GM12878 (cell line): ENCODE results near the gene TNKS1BP1. TPM values are rescaled to one million over a fixed set of nuclear protein-coding genes. Genes with fewer than 3 reads are reported as not detected.

ENCODE experiments used
- ATAC-seq: fragments of 200-7000 bp; cut with Tn5 transposase; 3 replicates; pipeline ENCODE4 v1.9.1; 2020; ENCODE audit warnings: mild to moderate bottlenecking, moderate library complexity
- BruUV-seq: library from RNA; stranded (reverse); fragments of 400-500 nt; replicated peaks from 2 replicates; lab custom pipeline; 2021; lab: Mats Ljungman, UMichigan
- CTCF ChIA-PET: fragments of 300-600 bp; sonication (Branson Sonifier 250); formaldehyde crosslinking; extraction: SDS; loops from one replicate; lab custom pipeline; 2021; ENCODE audit warnings: inconsistent platforms; lab: Yijun Ruan, JAX
- POLR2A ChIA-PET: fragments of 350-600 bp; formaldehyde crosslinking; extraction: SDS; loops from one replicate; lab custom pipeline; 2021; ENCODE audit warnings: inconsistent platforms; lab: Charles Lee
- RAD21 ChIA-PET: fragments of 300-600 bp; sonication (Branson Sonifier 250); formaldehyde crosslinking; loops from one replicate; lab custom pipeline; 2023; ENCODE audit warnings: antibody characterized with exemption; ENCODE audit not compliant: unreplicated experiment; lab: Charles Lee
- SMC1A ChIA-PET: fragments of 300-600 bp; sonication (Branson Sonifier 250); formaldehyde crosslinking; loops from one replicate; lab custom pipeline; 2023; ENCODE audit not compliant: unreplicated experiment, uncharacterized antibody; lab: Charles Lee
- DNase-seq: peaks from one replicate; pipeline ENCODE4 v3.0.0-alpha.2; 2011; ENCODE audit warnings: low read depth, low spot score
- FAIRE-seq: peaks from 3 replicates; lab custom pipeline; 2011; peaks lifted over from hg19 to GRCh38; lab: Jason Lieb, UNC
- H2AFZ ChIP-seq: 2 replicates; pipeline ENCODE4 v1.6.0; 2011; ENCODE audit warnings: low read depth, low read length, control low read depth; ENCODE audit not compliant: control insufficient read depth
- H3K27ac ChIP-seq: 2 replicates; pipeline ENCODE4 v1.5.1; 2011; ENCODE audit warnings: control low read depth; ENCODE audit not compliant: control insufficient read depth, insufficient read depth
- H3K27me3 ChIP-seq, 2 experiments: replicated peaks in 1 of 2; 2 replicates each; pipeline versions ENCODE4 v1.6.0 to v1.6.1; 2011; ENCODE audit warnings: low read length in 1 of 2; ENCODE audit not compliant: control insufficient read depth in 2 of 2, insufficient read depth in 2 of 2
- H3K36me3 ChIP-seq, 2 experiments: 2 replicates each; pipeline ENCODE4 v1.5.1; 2011; ENCODE audit warnings: low read length in 1 of 2; ENCODE audit not compliant: control insufficient read depth in 2 of 2, insufficient read depth in 2 of 2
- H3K4me1 ChIP-seq: 2 replicates; pipeline ENCODE4 v1.6.1; 2011; ENCODE audit warnings: mild to moderate bottlenecking, low read length, moderate library complexity, mixed read lengths; ENCODE audit not compliant: control insufficient read depth, insufficient read depth
- H3K4me2 ChIP-seq: 2 replicates; pipeline ENCODE4 v1.6.0; 2011; ENCODE audit warnings: control low read depth; ENCODE audit not compliant: control insufficient read depth, insufficient read depth
- H3K4me3 ChIP-seq: fragments of 200-600 bp; sonication (generic); 2 replicates; pipeline ENCODE4 v1.5.1; 2016
- H3K79me2 ChIP-seq: 2 replicates; pipeline ENCODE4 v1.6.0; 2011; ENCODE audit warnings: low read length; ENCODE audit not compliant: control insufficient read depth, insufficient read depth
- H3K9ac ChIP-seq: 2 replicates; pipeline ENCODE4 v1.8.0; 2011; ENCODE audit warnings: low read length, control low read depth, mixed read lengths; ENCODE audit not compliant: control insufficient read depth, insufficient read depth
- H3K9me3 ChIP-seq: replicated peaks from 3 replicates; pipeline ENCODE4 v1.5.1; 2011; ENCODE audit warnings: mild to moderate bottlenecking, low read length; ENCODE audit not compliant: control insufficient read depth, insufficient read depth
- H4K20me1 ChIP-seq: 2 replicates; pipeline ENCODE4 v1.6.0; 2011; ENCODE audit not compliant: control insufficient read depth, insufficient read depth
- CREM ChIP-seq: IDR thresholded peaks from 2 replicates; pipeline ENCODE4 v1.6.1; 2014; ENCODE audit warnings: antibody characterized with exemption, low read depth
- DPF2 ChIP-seq: fragments of 450-650 bp; IDR thresholded peaks from 2 replicates; pipeline ENCODE4 v1.6.1; 2017; ENCODE audit warnings: mild to moderate bottlenecking
- IKZF2 ChIP-seq, 2 experiments: fragments of 450-650 bp; IDR thresholded peaks; 2 replicates each; pipeline ENCODE4 v1.6.1; 2017; ENCODE audit warnings: mild to moderate bottlenecking in 2 of 2, moderate library complexity in 2 of 2
- JUNB ChIP-seq: IDR thresholded peaks from 2 replicates; pipeline ENCODE4 v1.6.1; 2016; ENCODE audit warnings: antibody characterized with exemption, mild to moderate bottlenecking
- NBN ChIP-seq: fragments of 450-650 bp; IDR thresholded peaks from 2 replicates; pipeline ENCODE4 v1.6.1; 2016
- RAD21 ChIP-seq: IDR thresholded peaks from 2 replicates; pipeline ENCODE4 v1.6.1; 2011; ENCODE audit warnings: mild to moderate bottlenecking, low read depth, low read length, moderate library complexity; ENCODE audit not compliant: insufficient read depth
- RUNX3 ChIP-seq: IDR thresholded peaks from 2 replicates; pipeline ENCODE4 v1.6.1; 2012; ENCODE audit warnings: low read length, inconsistent platforms
- SIN3A ChIP-seq: IDR thresholded peaks from 2 replicates; pipeline ENCODE4 v1.6.1; 2012; ENCODE audit warnings: low read depth, low read length, improper control_type of control experiment
- TCF7 ChIP-seq: IDR thresholded peaks from 2 replicates; pipeline ENCODE4 v1.6.1; 2014; ENCODE audit warnings: antibody characterized with exemption, borderline replicate concordance
- ZNF274 ChIP-seq: IDR thresholded peaks from one replicate; pipeline ENCODE4 v1.8.0; 2011; ENCODE audit not compliant: insufficient read length, insufficient read depth
- WGBS: methylation state at CpG from one replicate; pipeline ENCODE4 v1.1.6; 2016; ENCODE audit warnings: low lambda C conversion rate; ENCODE audit not compliant: insufficient replicate concordance, insufficient coverage; ENCODE audit errors: missing lambda C conversion rate; 5-methylcytosine and 5-hydroxymethylcytosine counted together
- in situ Hi-C: fragments of 300-500 bp; cut with MboI; formaldehyde crosslinking; loops from 9 replicates; pipeline ENCODE4 v1.14.3; 2018; ENCODE audit warnings: mixed read lengths
- intact Hi-C: fragments of 100-400 bp; cut with micrococcal nuclease; formaldehyde crosslinking; loops from one replicate; pipeline ENCODE4 v1.14.2; 2022; ENCODE audit not compliant: unreplicated experiment
- polyA plus RNA-seq, 11 experiments: library from polyadenylated mRNA; depleted of rRNA in 4 of 11; unstranded in 6 of 11; stranded (reverse) in 5 of 11; fragments of >200 nt; fragmentation: Nextera tagmentation in 4 of 11; fragmentation: Illumina TruSeq in 1 of 11; extraction: Ambion mirVana in 4 of 11; extraction: Trizol in 1 of 11; gene quantifications; 1 replicate in 1 of 11; 2 replicates in 10 of 11; pipeline versions ENCODE4 v1.2.1 to v1.2.3, GENCODE V29; 2011 to 2016; ENCODE audit warnings: inconsistent platforms in 2 of 11, missing spikeins in 2 of 11, low read depth in 1 of 11
- total RNA-seq, 4 experiments: library from RNA; depleted of rRNA in 3 of 4; stranded (reverse); fragments of >200 nt in 3 of 4; fragmentation: Illumina TruSeq in 1 of 4; extraction: Trizol in 1 of 4; gene quantifications; 2 replicates each; pipeline versions ENCODE4 v1.2.1 to v1.2.3, GENCODE V29; 2013 to 2021

Gene TNKS1BP1
- total and polyA plus RNA-seq, 10 of the 15 experiments (the other 5 are each of a cell fraction or from before 2014, with no cell fraction given) = 0.26 to 15.8 (median 4.3) TPM

DNA sequence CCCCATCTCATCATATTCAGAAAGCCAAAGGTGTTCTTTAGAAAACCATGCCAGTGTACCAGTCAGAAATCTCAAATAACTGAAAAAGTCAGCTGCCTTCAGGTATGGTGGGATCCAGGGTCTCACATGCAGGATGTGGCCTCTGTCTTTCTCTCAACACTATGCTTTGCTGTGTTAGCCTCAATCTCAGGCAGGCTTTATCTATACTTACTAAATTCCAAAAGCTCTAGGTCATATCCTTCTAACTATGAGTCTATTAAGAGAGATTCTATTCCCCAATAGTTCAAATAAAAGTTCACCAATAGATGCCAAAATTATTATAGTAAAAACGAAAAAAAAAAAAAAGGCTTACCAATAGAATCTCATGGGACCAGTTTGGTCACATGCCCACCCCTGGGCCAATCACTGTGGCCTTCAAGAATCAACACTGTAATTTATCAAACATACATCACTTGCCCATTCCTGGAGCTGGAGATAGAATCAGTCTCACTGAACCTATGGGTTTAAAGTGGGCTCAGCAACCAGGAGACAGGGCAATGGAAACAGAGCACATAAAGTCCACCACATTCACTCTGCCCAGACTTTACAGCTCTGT lies 49.8 kb downstream of the TNKS1BP1 start (continued):
- no peak for TF ChIP-seq DPF2
- no peak for TF ChIP-seq JUNB
- TF ChIP-seq IKZF2 (IDR thresholded peaks at IDR 0.05) = no peak
- TF ChIP-seq, all 136 proteins: peak for 0

- RAD21 ChIA-PET = interaction anchor here (1.4 kb wide), 1 partner anchor 24 kb away, joined by 3 read pairs; no protein-coding TSS in a partner anchor
- Histone ChIP-seq H3K27me3 (peaks cover 0 to 5% of the 10 kb centered on the region in 2 experiments; a peak in 2 of 4 replicates), H3K9me3 (no peaks in the 10 kb centered on the region; the same call in 2 of the 3 replicates), H3K79me2 (no peaks in the 10 kb centered on the region), H2AFZ (no peak overlapping the region), H3K4me2 (no peak overlapping the region), H3K4me1 (no peaks in the 10 kb centered on the region), H3K9ac (no peak overlapping the region), H3K27ac (no peak overlapping the region), H3K36me3 (no peaks in the 10 kb centered on the region), H4K20me1 (no peaks in the 10 kb centered on the region), H3K4me3 (no peak overlapping the region)
- intact Hi-C loops = no loop called here
- no peak for DNase-seq
- BruUV-seq = no TSS peak
- POLR2A ChIA-PET = no interaction called here
- no peak for FAIRE-seq
- in situ Hi-C loops = loop anchor here (25.0 kb wide), 1 partner anchor 1336 kb away; the partner anchor contains the start of gene OR5I1
- no peak for TF ChIP-seq RUNX3
- no peak for TF ChIP-seq CREM
- no peak for TF ChIP-seq ZNF274
- no peak for TF ChIP-seq TCF7
- no peak for TF ChIP-seq NBN
- TF ChIP-seq SIN3A = no peak
- no peak for TF ChIP-seq RAD21
- 22% methylated on average over 4 of the region's 4 CpGs for WGBS
- SMC1A ChIA-PET = interaction anchor here (1.0 kb wide), 1 partner anchor 15 kb away, joined by 3 read pairs; no protein-coding TSS in a partner anchor
- CTCF ChIA-PET = interaction anchor here (0.8 to 1.3 kb wide), 5 partner anchors 14 to 433 kb away, joined by 3 to 5 read pairs (median 3); no protein-coding TSS in a partner anchor
- no peak for ATAC-seq
These were observed 51.2 kb downstream of the TNKS1BP1 start for GRCh38 chr11:57273448-57274058.
